Effector CD8-positive, alpha-beta T cell (primary cell): ENCODE results near the gene ZNF440.

Experiments
- DNase-seq: peaks from one replicate; lab custom pipeline; 2025; lab: John Stamatoyannopoulos, UW

Gene ZNF440

DNA sequence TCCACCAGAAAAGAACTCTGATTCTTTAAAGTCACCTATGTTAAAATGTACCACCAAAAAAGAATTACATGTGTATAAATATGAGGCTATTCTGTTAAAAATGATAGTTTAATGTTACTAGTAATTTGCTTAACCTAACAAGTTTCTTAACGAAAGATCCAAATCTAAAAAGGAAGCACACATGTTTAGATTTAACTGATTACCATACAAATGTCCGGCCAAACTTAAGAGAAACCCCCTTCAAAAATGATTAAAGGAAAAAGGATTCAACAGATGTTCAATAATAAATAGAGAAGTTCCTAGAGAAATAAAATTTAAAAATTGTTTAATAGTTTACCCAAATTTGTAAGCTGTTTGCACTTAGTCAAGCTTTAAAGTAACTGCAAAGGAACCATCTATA is 68.5 kb downstream of the ZNF440 start:
- no peak for DNase-seq
